HepG2 (cell line): Measurements from ENCODE around the gene TMEM14A. TPM values are rescaled to one million over a fixed set of nuclear protein-coding genes. Genes with fewer than 3 reads are reported as not detected.

Experiments
- BRD4 ChIP-seq: sonication (generic); formaldehyde crosslinking; IDR thresholded peaks from 2 replicates; pipeline ENCODE4 v1.4.0; 2020; ENCODE audit warnings: missing genetic modification reagents
- CEBPB ChIP-seq: IDR thresholded peaks from 2 replicates; pipeline ENCODE4 v1.6.1; 2011; ENCODE audit warnings: low read depth, low read length, improper control_type of control experiment, borderline replicate concordance
- CHD2 ChIP-seq: IDR thresholded peaks from 2 replicates; pipeline ENCODE4 v1.6.1; 2011; ENCODE audit warnings: low read depth, low read length, improper control_type of control experiment
- CREM ChIP-seq, 2 experiments: sonication (generic) in 1 of 2; formaldehyde crosslinking in 1 of 2; IDR thresholded peaks; 2 replicates each; pipeline versions ENCODE4 v1.4.0 to v1.6.1; 2016 to 2020; ENCODE audit warnings: antibody characterized with exemption in 1 of 2, mild to moderate bottlenecking in 1 of 2, missing genetic modification reagents in 1 of 2
- ESRRA ChIP-seq: sonication (generic); formaldehyde crosslinking; IDR thresholded peaks from 2 replicates; pipeline ENCODE4 v1.5.1; 2020; ENCODE audit warnings: mild to moderate bottlenecking, low read depth, missing genetic modification reagents
- GABPA ChIP-seq, 2 experiments: IDR thresholded peaks; 2 replicates each; pipeline ENCODE4 v1.6.1; 2011 to 2016; ENCODE audit warnings: low read depth in 2 of 2, low read length in 1 of 2, missing biosample characterization in 1 of 2, missing genetic modification characterization in 1 of 2
- HOXA5 ChIP-seq: sonication (generic); formaldehyde crosslinking; IDR thresholded peaks from 2 replicates; pipeline ENCODE4 v1.4.0; 2020; ENCODE audit warnings: missing genetic modification reagents
- JUNB ChIP-seq: sonication (generic); formaldehyde crosslinking; IDR thresholded peaks from 2 replicates; pipeline ENCODE4 v1.8.0; 2022; ENCODE audit warnings: missing genetic modification reagents, mild to moderate bottlenecking, borderline replicate concordance
- POLR2AphosphoS2 ChIP-seq: IDR thresholded peaks from 2 replicates; pipeline ENCODE4 v1.6.1; 2011; ENCODE audit warnings: low read depth, low read length, improper control_type of control experiment
- ZNF546 ChIP-seq: sonication (generic); formaldehyde crosslinking; conservative IDR thresholded peaks from 2 replicates; pipeline ENCODE4 v1.8.1; 2023; ENCODE audit warnings: mild to moderate bottlenecking, missing genetic modification reagents
- ZNF558 ChIP-seq: sonication (generic); formaldehyde crosslinking; IDR thresholded peaks from 2 replicates; pipeline ENCODE4 v1.9.0; 2022; ENCODE audit warnings: mild to moderate bottlenecking, missing genetic modification reagents, borderline replicate concordance
- ZNF572 ChIP-seq: sonication (generic); formaldehyde crosslinking; IDR thresholded peaks from 2 replicates; pipeline ENCODE4 v1.5.1; 2020; ENCODE audit warnings: mild to moderate bottlenecking, missing genetic modification reagents
- polyA plus RNA-seq, 8 experiments: library from polyadenylated mRNA; depleted of rRNA in 3 of 8; stranded (reverse) in 7 of 8; unstranded in 1 of 8; fragments of >200 nt; fragmentation: Illumina TruSeq in 4 of 8; extraction: Trizol in 4 of 8; gene quantifications; 2 replicates each; pipeline versions ENCODE4 v1.2.1 to v1.2.3, GENCODE V29; 2011 to 2016; ENCODE audit warnings: low read depth in 4 of 8, missing spikeins in 1 of 8, mixed read lengths in 1 of 8; ENCODE audit not compliant: insufficient read depth in 1 of 8
- total RNA-seq, 5 experiments: library from RNA; depleted of rRNA; stranded (reverse); fragments of >200 nt; fragmentation: Illumina TruSeq; extraction: Trizol; gene quantifications; 2 replicates each; pipeline ENCODE4 v1.2.3, GENCODE V29; 2016; ENCODE audit warnings: low read depth in 1 of 5
- TF ChIP-seq, protein P1 (sequence below), 2 experiments: sonication (generic) in 1 of 2; formaldehyde crosslinking in 1 of 2; IDR thresholded peaks; 2 replicates each; pipeline versions ENCODE4 v1.4.0 to v1.6.1; 2016 to 2020; ENCODE audit warnings: borderline replicate concordance in 1 of 2, low read depth in 1 of 2, mild to moderate bottlenecking in 1 of 2, missing genetic modification reagents in 1 of 2
- TF ChIP-seq, protein P2 (sequence below): IDR thresholded peaks from 2 replicates; pipeline ENCODE4 v1.6.1; 2018; ENCODE audit warnings: missing genetic modification reagents, mild to moderate bottlenecking, missing compliant biosample characterization
- TF ChIP-seq, protein P3 (sequence below): sonication (generic); formaldehyde crosslinking; IDR thresholded peaks from 2 replicates; pipeline ENCODE4 v1.5.0; 2020; ENCODE audit warnings: missing genetic modification reagents, mild to moderate bottlenecking, borderline replicate concordance
- TF ChIP-seq, protein P4 (sequence below): sonication (generic); formaldehyde crosslinking; IDR thresholded peaks from 2 replicates; pipeline ENCODE4 v1.4.0; 2020; ENCODE audit warnings: mild to moderate bottlenecking, missing genetic modification reagents
- TF ChIP-seq, protein P5 (sequence below): sonication (generic); formaldehyde crosslinking; IDR thresholded peaks from 2 replicates; pipeline ENCODE4 v1.5.0; 2020; ENCODE audit warnings: missing genetic modification reagents

Gene TMEM14A
- total and polyA plus RNA-seq, 2 of the 13 experiments (the other 11 are each of a cell fraction or from before 2014, with no cell fraction given), result 24.6 to 73.7 TPM

DNA sequence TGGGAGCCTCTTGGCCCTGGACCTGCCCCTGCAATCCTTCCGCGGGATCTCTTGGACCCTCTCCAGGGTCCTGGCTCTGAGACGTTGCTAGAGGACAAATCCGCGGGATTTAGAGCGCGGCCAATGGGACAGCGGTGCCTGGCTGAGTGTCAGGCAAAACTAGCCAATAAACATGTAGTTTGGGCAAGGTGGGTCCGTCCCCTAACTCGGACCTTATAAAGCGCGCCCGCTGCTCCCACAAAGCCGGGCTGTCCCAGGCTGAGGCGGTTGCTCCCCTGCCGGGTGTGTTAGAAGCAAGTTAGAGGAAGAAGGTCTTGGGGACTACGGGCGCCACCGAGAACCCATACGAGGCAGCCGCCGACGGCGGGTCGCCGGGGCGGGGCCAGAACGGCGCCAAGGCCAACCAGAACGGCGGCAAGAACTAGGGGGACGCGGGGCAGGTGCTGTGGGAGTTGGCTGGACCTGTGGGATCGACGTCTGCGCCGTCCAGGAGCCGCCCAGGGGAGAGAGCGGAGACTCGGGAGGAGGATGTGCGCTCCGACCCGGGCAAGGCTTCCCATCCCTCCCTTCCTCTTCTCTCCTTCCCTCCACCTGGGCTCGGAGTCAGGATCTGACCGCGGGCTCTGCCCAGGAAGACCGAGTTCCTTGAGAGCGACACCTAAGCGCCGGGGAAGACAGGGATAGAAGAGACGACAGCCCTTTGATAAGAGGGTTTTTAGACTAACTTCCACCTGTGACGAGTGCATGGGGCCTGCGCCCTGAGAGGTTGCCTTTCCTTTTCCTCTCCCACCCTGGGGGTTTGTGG lies 6.5 kb upstream of the TMEM14A start (continued):
- TF ChIP-seq, protein P1, sequence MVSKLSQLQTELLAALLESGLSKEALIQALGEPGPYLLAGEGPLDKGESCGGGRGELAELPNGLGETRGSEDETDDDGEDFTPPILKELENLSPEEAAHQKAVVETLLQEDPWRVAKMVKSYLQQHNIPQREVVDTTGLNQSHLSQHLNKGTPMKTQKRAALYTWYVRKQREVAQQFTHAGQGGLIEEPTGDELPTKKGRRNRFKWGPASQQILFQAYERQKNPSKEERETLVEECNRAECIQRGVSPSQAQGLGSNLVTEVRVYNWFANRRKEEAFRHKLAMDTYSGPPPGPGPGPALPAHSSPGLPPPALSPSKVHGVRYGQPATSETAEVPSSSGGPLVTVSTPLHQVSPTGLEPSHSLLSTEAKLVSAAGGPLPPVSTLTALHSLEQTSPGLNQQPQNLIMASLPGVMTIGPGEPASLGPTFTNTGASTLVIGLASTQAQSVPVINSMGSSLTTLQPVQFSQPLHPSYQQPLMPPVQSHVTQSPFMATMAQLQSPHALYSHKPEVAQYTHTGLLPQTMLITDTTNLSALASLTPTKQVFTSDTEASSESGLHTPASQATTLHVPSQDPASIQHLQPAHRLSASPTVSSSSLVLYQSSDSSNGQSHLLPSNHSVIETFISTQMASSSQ (IDR thresholded peaks at IDR 0.05; ENCODE audit: low read depth), result no peak
- TF ChIP-seq, protein P1 (CRISPR knock-in tag; IDR thresholded peaks at IDR 0.05; ENCODE audit: borderline replicate concordance), result peak; percentile 39; the same call in 1 of the 2 replicates
- TF ChIP-seq, protein P2, sequence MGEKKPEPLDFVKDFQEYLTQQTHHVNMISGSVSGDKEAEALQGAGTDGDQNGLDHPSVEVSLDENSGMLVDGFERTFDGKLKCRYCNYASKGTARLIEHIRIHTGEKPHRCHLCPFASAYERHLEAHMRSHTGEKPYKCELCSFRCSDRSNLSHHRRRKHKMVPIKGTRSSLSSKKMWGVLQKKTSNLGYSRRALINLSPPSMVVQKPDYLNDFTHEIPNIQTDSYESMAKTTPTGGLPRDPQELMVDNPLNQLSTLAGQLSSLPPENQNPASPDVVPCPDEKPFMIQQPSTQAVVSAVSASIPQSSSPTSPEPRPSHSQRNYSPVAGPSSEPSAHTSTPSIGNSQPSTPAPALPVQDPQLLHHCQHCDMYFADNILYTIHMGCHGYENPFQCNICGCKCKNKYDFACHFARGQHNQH (CRISPR knock-in tag), result 0 out of 2 replicates have a peak, but pooled peaks have one; percentile 18
- no peak; the same call in 1 of the 2 replicates for TF ChIP-seq BRD4
- peak; percentile 76 for TF ChIP-seq ESRRA (CRISPR knock-in tag)
- no peak; the same call in 1 of the 2 replicates for TF ChIP-seq HOXA5
- no peak for TF ChIP-seq CEBPB
- TF ChIP-seq ZNF546 (CRISPR knock-in tag), result peak; percentile 89
- peak; percentile 80 for TF ChIP-seq CHD2
- TF ChIP-seq, protein P3, sequence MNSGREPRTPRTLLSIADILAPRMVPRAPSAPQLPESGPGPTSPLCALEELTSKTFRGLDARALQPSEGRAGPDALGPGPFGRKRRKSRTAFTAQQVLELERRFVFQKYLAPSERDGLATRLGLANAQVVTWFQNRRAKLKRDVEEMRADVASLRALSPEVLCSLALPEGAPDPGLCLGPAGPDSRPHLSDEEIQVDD (CRISPR knock-in tag), result 0 out of 2 replicates have a peak, but pooled peaks have one; percentile 18
- TF ChIP-seq, protein P4, sequence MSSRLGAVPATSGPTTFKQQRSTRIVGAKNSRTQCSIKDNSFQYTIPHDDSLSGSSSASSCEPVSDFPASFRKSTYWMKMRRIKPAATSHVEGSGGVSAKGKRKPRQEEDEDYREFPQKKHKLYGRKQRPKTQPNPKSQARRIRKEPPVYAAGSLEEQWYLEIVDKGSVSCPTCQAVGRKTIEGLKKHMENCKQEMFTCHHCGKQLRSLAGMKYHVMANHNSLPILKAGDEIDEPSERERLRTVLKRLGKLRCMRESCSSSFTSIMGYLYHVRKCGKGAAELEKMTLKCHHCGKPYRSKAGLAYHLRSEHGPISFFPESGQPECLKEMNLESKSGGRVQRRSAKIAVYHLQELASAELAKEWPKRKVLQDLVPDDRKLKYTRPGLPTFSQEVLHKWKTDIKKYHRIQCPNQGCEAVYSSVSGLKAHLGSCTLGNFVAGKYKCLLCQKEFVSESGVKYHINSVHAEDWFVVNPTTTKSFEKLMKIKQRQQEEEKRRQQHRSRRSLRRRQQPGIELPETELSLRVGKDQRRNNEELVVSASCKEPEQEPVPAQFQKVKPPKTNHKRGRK (CRISPR knock-in tag), result 0 out of 2 replicates have a peak, but pooled peaks have one; percentile 81
- TF ChIP-seq, protein P5, sequence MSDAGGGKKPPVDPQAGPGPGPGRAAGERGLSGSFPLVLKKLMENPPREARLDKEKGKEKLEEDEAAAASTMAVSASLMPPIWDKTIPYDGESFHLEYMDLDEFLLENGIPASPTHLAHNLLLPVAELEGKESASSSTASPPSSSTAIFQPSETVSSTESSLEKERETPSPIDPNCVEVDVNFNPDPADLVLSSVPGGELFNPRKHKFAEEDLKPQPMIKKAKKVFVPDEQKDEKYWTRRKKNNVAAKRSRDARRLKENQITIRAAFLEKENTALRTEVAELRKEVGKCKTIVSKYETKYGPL, result no peak
- no peak for TF ChIP-seq ZNF572 (CRISPR knock-in tag)
- TF ChIP-seq CREM (IDR thresholded peaks at IDR 0.05), result peak; percentile 59; the same call in 1 of the 2 replicates
- TF ChIP-seq CREM (CRISPR knock-in tag; IDR thresholded peaks at IDR 0.05), result no peak
- no peak for TF ChIP-seq GABPA (IDR thresholded peaks at IDR 0.05; ENCODE audit: low read depth, low read length)
- no peak for TF ChIP-seq GABPA (CRISPR knock-in tag; IDR thresholded peaks at IDR 0.05; ENCODE audit: low read depth)
- TF ChIP-seq JUNB (CRISPR knock-in tag), result no peak
- TF ChIP-seq POLR2AphosphoS2, result no peak
- peak; percentile 59; the same call in 1 of the 2 replicates for TF ChIP-seq ZNF558 (CRISPR knock-in tag)
